Prostate gland (tissue), 2 donors: ENCODE data around the gene PDCD4.

Experiments
- CTCF ChIP-seq, 4 experiments: fragments of 200-600 bp in 2 of 4; fragments of 450-650 bp in 2 of 4; sonication (generic) in 2 of 4; IDR thresholded peaks; 1 replicate in 3 of 4; 2 replicates in 1 of 4; pipeline ENCODE4 v1.5.1; 2016 to 2019; ENCODE audit warnings: antibody characterized with exemption in 4 of 4, mild to moderate bottlenecking in 2 of 4, moderate library complexity in 2 of 4
- POLR2A ChIP-seq: fragments of 450-650 bp; IDR thresholded peaks from one replicate; pipeline ENCODE4 v1.6.1; 2016; ENCODE audit warnings: antibody characterized with exemption, mild to moderate bottlenecking
- POLR2AphosphoS5 ChIP-seq: sonication (generic); formaldehyde crosslinking; IDR thresholded peaks from one replicate; pipeline ENCODE4 v1.6.1; 2017; ENCODE audit warnings: antibody characterized with exemption

- TF ChIP-seq CTCF (IDR thresholded peaks at IDR 0.05) (no peak), POLR2A (no peak), POLR2AphosphoS5 (no peak)
Measured at GRCh38 chr10:110828525-110828924, 43.2 kb upstream of the PDCD4 start.
